Measurements from ENCODE around the gene TBC1D2. TPM values are rescaled to one million over a fixed set of nuclear protein-coding genes. Genes with fewer than 3 reads are reported as not detected.
A peak's percentile ranks its signal among the peaks of the same experiment; 100 is the strongest.

The TBC1D2 gene
- total RNA-seq, 4 donors from 2014 or later = 42.4 to 57.4 (median 49.0) TPM

GRCh38 chr9:98262056-98262455 is 6.6 kb upstream of the TBC1D2 start:
- no peak for TF ChIP-seq EP300 (IDR thresholded peaks at IDR 0.05)
- TF ChIP-seq, protein P1, sequence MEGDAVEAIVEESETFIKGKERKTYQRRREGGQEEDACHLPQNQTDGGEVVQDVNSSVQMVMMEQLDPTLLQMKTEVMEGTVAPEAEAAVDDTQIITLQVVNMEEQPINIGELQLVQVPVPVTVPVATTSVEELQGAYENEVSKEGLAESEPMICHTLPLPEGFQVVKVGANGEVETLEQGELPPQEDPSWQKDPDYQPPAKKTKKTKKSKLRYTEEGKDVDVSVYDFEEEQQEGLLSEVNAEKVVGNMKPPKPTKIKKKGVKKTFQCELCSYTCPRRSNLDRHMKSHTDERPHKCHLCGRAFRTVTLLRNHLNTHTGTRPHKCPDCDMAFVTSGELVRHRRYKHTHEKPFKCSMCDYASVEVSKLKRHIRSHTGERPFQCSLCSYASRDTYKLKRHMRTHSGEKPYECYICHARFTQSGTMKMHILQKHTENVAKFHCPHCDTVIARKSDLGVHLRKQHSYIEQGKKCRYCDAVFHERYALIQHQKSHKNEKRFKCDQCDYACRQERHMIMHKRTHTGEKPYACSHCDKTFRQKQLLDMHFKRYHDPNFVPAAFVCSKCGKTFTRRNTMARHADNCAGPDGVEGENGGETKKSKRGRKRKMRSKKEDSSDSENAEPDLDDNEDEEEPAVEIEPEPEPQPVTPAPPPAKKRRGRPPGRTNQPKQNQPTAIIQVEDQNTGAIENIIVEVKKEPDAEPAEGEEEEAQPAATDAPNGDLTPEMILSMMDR (IDR thresholded peaks at IDR 0.05) = no peak
- TF ChIP-seq POLR2A (IDR thresholded peaks at IDR 0.05) = no peak
- no peak for TF ChIP-seq POLR2AphosphoS5 (IDR thresholded peaks at IDR 0.05)
- 95% methylated on average over 3 of the region's 3 CpGs for WGBS

GRCh38 chr9:98260635-98261034 is 5.2 kb upstream of the TBC1D2 start:
- 85% methylated on average over 5 of the region's 5 CpGs for WGBS
- no peak overlapping the region for H3K4me3 ChIP-seq
- H3K27me3 ChIP-seq = no peaks in the 10 kb centered on the region
- no peak for DNase-seq (ENCODE audit: low spot score in 2 of 2)
- peaks cover 10% of the 10 kb centered on the region for H3K4me1 ChIP-seq
- no peak overlapping the region for H3K27ac ChIP-seq
- H3K9me3 ChIP-seq = no peaks in the 10 kb centered on the region
- TF ChIP-seq EP300 (IDR thresholded peaks at IDR 0.05) = no peak
- no peak for TF ChIP-seq POLR2A (IDR thresholded peaks at IDR 0.05)
- TF ChIP-seq, protein P1 (IDR thresholded peaks at IDR 0.05) = no peak
- no peak for TF ChIP-seq POLR2AphosphoS5 (IDR thresholded peaks at IDR 0.05)
- H3K36me3 ChIP-seq = no peaks in the 10 kb centered on the region

More at GRCh38 chr9:98262056-98262455, 6.6 kb upstream of the TBC1D2 start:
- no peaks in the 10 kb centered on the region for H3K27me3 ChIP-seq
- DNase-seq (ENCODE audit: low spot score in 2 of 2) = no peak
- H3K27ac ChIP-seq = no peak overlapping the region
- no peaks in the 10 kb centered on the region for H3K36me3 ChIP-seq
- no peaks in the 10 kb centered on the region for H3K9me3 ChIP-seq
- peaks cover 3% of the 10 kb centered on the region for H3K4me1 ChIP-seq
- H3K4me3 ChIP-seq = no peak overlapping the region

DNA sequence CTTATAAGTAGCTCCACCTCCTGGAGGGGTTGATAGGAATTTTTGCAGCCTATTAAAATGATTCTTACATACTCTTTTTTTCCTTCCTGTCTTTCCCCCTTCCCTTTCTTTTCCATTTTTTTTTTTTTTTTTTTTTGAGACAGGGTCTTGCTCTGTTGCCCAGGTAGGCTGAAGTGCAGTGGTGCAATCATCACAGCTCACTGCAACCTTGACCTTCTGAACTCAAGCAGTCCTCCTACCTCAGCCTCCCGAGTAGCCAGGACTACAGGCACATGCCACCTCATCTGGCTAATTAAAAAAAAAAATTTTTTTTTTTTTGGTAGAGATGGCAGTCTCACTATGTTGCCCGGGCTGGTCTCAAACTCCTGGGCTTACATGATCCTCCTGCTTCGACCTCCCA is 4.3 kb upstream of the TBC1D2 start:
- no peaks in the 10 kb centered on the region for H3K9me3 ChIP-seq
- H3K4me3 ChIP-seq = no peak overlapping the region
- no peaks in the 10 kb centered on the region for H3K27me3 ChIP-seq
- H3K27ac ChIP-seq = no peak overlapping the region
- no peaks in the 10 kb centered on the region for H3K36me3 ChIP-seq
- H3K4me1 ChIP-seq = peaks cover 14% of the 10 kb centered on the region
- no peak for TF ChIP-seq EP300 (IDR thresholded peaks at IDR 0.05)
- TF ChIP-seq POLR2A (IDR thresholded peaks at IDR 0.05) = no peak
- TF ChIP-seq, protein P1 (IDR thresholded peaks at IDR 0.05) = no peak
- no peak for TF ChIP-seq POLR2AphosphoS5 (IDR thresholded peaks at IDR 0.05)
- DNase-seq (ENCODE audit: low spot score in 2 of 2) = no peak
- 84% methylated on average over 3 of the region's 3 CpGs for WGBS

- no peaks in the 10 kb centered on the region for H3K27me3 ChIP-seq
- no peak for TF ChIP-seq POLR2A (IDR thresholded peaks at IDR 0.05)
- TF ChIP-seq, protein P1 (IDR thresholded peaks at IDR 0.05) = no peak
- no peak for TF ChIP-seq POLR2AphosphoS5 (IDR thresholded peaks at IDR 0.05)
- TF ChIP-seq EP300 (IDR thresholded peaks at IDR 0.05) = no peak
- DNase-seq (ENCODE audit: low spot score in 2 of 2) = no peak
- H3K4me3 ChIP-seq = peak overlapping the region; percentile 84
- H3K4me1 ChIP-seq = peaks cover 44% of the 10 kb centered on the region
- H3K9me3 ChIP-seq = no peaks in the 10 kb centered on the region
- peak overlapping the region; percentile 95 for H3K27ac ChIP-seq
- whole genome bisulfite sequencing = 7% methylated on average over 12 of the region's 12 CpGs
- H3K36me3 ChIP-seq = no peaks in the 10 kb centered on the region
Measured at GRCh38 chr9:98256756-98257155, 1.3 kb upstream of the TBC1D2 start.

- H3K36me3 ChIP-seq = peaks cover 5% of the 10 kb centered on the region
- H3K9me3 ChIP-seq = no peaks in the 10 kb centered on the region
- H3K4me1 ChIP-seq = peaks cover 59% of the 10 kb centered on the region
- TF ChIP-seq, protein P1 (IDR thresholded peaks at IDR 0.05) = no peak
- TF ChIP-seq POLR2A (IDR thresholded peaks at IDR 0.05) (no peak), EP300 (IDR thresholded peaks at IDR 0.05) (no peak), POLR2AphosphoS5 (IDR thresholded peaks at IDR 0.05) (no peak)
- DNase-seq (ENCODE audit: low spot score in 2 of 2) = peak in 1 of 2 donors; percentile 67
- H3K4me3 ChIP-seq = peak overlapping the region; percentile 84
- WGBS = 1% methylated on average over 23 of the region's 36 CpGs
- peak overlapping the region; percentile 95 for H3K27ac ChIP-seq
- H3K27me3 ChIP-seq = no peaks in the 10 kb centered on the region
Measured at GRCh38 chr9:98255061-98255577, 330 bp downstream of the TBC1D2 start.
